Esophagus squamous epithelium (tissue), 5 donors: ENCODE data around the gene GFRA1. TPM values are rescaled to one million over a fixed set of nuclear protein-coding genes. Genes with fewer than 3 reads are reported as not detected.

Experiments used
- DNase-seq: peaks from one replicate; lab custom pipeline; 2025; lab: John Stamatoyannopoulos, UW
- H3K27ac ChIP-seq, 4 donors: fragments of 200-600 bp; sonication (generic); one replicate each; pipeline ENCODE4 v1.5.1; 2016 to 2019; ENCODE audit warnings: mild to moderate bottlenecking in 1 of 4
- H3K27me3 ChIP-seq, 4 donors: fragments of 200-600 bp; sonication (generic); 1 replicate in 3 of 4; 2 replicates in 1 of 4; pipeline versions ENCODE4 v1.5.1 to v1.6.0; 2017 to 2021; ENCODE audit warnings: antibody characterized with exemption in 1 of 4
- H3K36me3 ChIP-seq, 3 donors: fragments of 200-600 bp; sonication (generic); one replicate each; pipeline ENCODE4 v1.5.1; 2016 to 2019
- H3K4me1 ChIP-seq, 3 donors: fragments of 200-600 bp; sonication (generic); one replicate each; pipeline ENCODE4 v1.5.1; 2017 to 2019
- H3K4me3 ChIP-seq, 4 donors: fragments of 200-600 bp; sonication (generic); 1 replicate in 3 of 4; 2 replicates in 1 of 4; pipeline ENCODE4 v1.5.1; 2016 to 2019; ENCODE audit warnings: mild to moderate bottlenecking in 2 of 4, moderate library complexity in 1 of 4
- H3K9me3 ChIP-seq, 3 donors: fragments of 200-600 bp; sonication (generic); one replicate each; pipeline ENCODE4 v1.5.1; 2016 to 2019
- POLR2A ChIP-seq, 4 donors: fragments of 450-650 bp; IDR thresholded peaks; one replicate each; pipeline ENCODE4 v1.6.1; 2017; ENCODE audit warnings: antibody characterized with exemption in 4 of 4, mild to moderate bottlenecking in 4 of 4, moderate library complexity in 3 of 4
- WGBS, 2 donors: methylation state at CpG; one replicate each; pipeline ENCODE4 v1.1.5; 2018; 5-methylcytosine and 5-hydroxymethylcytosine counted together
- intact Hi-C: fragments of 100-400 bp; cut with DNase I; formaldehyde crosslinking; loops from one replicate; pipeline ENCODE4 v1.15.0; 2022
- total RNA-seq, 4 donors: library from RNA; depleted of rRNA; stranded (reverse); fragments of >200 nt; gene quantifications; one replicate each; pipeline ENCODE4 v1.1.0, GENCODE V29; 2016
- TF ChIP-seq, protein P1 (sequence below), 6 experiments: fragments of 450-650 bp in 4 of 6; fragments of 200-600 bp in 2 of 6; sonication (generic) in 2 of 6; IDR thresholded peaks; one replicate each; pipeline ENCODE4 v1.5.1; 2016 to 2019; ENCODE audit warnings: antibody characterized with exemption in 6 of 6, mild to moderate bottlenecking in 4 of 6, moderate library complexity in 4 of 6
- donor health status: DM: yes; HTN: yes; CAD: no.

The GFRA1 gene
- total RNA-seq, 4 donors from 2014 or later, result 1.0 to 79.9 (median 4.2) TPM

DNA sequence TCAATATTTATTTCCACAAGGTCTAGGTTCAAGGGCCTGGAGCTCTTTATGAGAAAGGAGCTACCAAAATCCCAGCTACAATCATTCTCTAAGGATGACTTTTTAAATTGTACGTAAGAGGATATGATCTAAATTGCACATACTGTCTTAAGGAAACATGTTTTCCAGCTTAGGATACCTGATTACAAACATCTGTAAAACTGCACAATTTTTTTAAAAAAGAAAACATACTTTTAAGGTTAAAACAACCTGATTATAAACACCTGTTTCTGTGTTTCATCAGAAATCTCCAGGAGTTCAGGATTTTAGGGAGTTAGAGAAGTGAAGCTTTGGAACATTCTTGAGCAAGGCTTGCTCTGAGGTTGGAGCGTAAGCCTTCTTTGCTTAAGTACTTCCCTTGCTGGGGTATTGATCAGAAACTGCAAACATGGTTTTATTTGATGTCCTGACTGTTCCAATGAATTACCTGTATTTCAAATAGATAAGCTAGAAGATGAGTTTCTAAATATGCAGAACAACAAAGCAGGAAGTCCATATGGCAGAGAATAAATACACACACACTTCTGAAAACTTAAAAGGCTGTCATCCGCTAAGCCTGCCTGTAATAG is 248.6 kb downstream of the GFRA1 start:
- DNase-seq, result no peak
- Histone ChIP-seq H3K4me3 (no peak overlapping the region), H3K27me3 (no peaks in the 10 kb centered on the region), H3K4me1 (no peaks in the 10 kb centered on the region), H3K9me3 (no peaks in the 10 kb centered on the region), H3K36me3 (no peaks in the 10 kb centered on the region), H3K27ac (no peak overlapping the region)
- no peak for TF ChIP-seq POLR2A (IDR thresholded peaks at IDR 0.05)
- TF ChIP-seq, protein P1, sequence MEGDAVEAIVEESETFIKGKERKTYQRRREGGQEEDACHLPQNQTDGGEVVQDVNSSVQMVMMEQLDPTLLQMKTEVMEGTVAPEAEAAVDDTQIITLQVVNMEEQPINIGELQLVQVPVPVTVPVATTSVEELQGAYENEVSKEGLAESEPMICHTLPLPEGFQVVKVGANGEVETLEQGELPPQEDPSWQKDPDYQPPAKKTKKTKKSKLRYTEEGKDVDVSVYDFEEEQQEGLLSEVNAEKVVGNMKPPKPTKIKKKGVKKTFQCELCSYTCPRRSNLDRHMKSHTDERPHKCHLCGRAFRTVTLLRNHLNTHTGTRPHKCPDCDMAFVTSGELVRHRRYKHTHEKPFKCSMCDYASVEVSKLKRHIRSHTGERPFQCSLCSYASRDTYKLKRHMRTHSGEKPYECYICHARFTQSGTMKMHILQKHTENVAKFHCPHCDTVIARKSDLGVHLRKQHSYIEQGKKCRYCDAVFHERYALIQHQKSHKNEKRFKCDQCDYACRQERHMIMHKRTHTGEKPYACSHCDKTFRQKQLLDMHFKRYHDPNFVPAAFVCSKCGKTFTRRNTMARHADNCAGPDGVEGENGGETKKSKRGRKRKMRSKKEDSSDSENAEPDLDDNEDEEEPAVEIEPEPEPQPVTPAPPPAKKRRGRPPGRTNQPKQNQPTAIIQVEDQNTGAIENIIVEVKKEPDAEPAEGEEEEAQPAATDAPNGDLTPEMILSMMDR (IDR thresholded peaks at IDR 0.05), result no peak
- intact Hi-C loops, result no loop called here
- WGBS, 2 donors, result 91 to 93% methylated on average over 3 of the region's 3 CpGs

DNA sequence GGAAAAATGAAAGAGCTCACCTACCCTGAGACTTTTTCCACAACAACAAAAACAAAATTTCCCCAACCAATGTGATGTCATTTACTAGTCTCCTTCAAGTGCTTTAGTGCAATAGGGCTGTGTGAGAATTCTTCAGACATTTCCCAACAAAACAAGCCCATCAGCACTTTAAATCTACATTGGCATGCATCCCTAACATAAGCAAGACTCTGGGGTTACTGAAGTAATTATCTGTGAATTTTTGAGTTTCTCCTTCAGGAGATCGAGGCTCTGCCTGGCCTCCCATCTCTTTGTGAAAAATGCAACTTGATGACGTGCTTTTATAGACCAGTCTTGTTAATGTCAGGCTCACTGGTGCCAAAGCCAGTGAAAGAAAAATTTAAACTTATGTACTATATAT is 255.6 kb downstream of the GFRA1 start:
- Histone ChIP-seq H3K4me3 (no peak overlapping the region), H3K27me3 (no peaks in the 10 kb centered on the region), H3K9me3 (peaks cover 0 to 7% (median 0%) of the 10 kb centered on the region in 3 donors), H3K4me1 (no peaks in the 10 kb centered on the region), H3K36me3 (no peaks in the 10 kb centered on the region), H3K27ac (no peak overlapping the region)
- intact Hi-C loops, result no loop called here
- WGBS, 2 donors, result 39 to 42% methylated on average over 2 of the region's 2 CpGs
- TF ChIP-seq POLR2A (IDR thresholded peaks at IDR 0.05), result no peak
- TF ChIP-seq, protein P1 (IDR thresholded peaks at IDR 0.05), result no peak
- no peak for DNase-seq

DNA sequence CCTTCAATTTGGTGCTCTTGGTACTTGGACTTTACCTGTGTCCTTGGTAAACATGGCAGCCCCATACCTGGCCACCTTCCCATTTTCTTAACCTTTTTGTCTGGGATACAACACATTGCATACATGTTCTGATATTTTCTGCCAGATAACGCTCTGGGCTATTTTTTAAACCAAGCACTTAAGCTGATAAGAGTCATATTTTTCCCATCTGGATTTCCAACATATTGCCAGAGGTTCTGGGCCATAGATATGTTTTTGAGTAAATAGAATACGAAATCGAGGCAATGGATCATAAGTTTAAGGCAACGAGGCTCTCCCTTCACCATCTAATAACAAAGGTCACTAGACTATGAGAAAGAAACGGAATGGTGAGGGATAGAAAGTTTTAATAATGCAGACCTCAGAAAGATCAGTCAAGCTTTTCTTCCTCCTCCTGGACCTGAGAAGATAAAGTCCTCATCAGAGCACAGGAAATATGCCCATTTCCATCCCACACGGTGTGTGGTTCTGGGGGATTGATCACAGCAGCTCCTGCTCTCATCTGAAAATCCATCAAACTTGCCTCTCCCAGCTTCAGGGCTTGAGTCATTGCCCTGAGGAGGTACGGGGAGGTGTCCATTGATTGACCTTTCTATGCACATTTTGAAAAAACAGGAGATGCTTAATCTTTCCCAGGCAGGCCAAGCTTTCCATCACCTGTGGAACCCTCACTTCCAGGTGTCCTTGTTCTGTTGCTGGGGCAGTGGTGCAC is 257.2 kb downstream of the GFRA1 start:
- intact Hi-C loops, result no loop called here
- no peaks in the 10 kb centered on the region for H3K27me3 ChIP-seq
- DNase-seq, result no peak
- 68 to 78% methylated on average over 5 to 7 of the region's 7 CpGs for WGBS, 2 donors
- no peaks in the 10 kb centered on the region for H3K36me3 ChIP-seq
- no peak overlapping the region for H3K4me3 ChIP-seq
- H3K27ac ChIP-seq, result no peak overlapping the region
- no peaks in the 10 kb centered on the region for H3K4me1 ChIP-seq
- peaks cover 0 to 7% (median 0%) of the 10 kb centered on the region in 3 donors for H3K9me3 ChIP-seq
- TF ChIP-seq, protein P1 (IDR thresholded peaks at IDR 0.05), result no peak
- TF ChIP-seq POLR2A (IDR thresholded peaks at IDR 0.05), result no peak

DNA sequence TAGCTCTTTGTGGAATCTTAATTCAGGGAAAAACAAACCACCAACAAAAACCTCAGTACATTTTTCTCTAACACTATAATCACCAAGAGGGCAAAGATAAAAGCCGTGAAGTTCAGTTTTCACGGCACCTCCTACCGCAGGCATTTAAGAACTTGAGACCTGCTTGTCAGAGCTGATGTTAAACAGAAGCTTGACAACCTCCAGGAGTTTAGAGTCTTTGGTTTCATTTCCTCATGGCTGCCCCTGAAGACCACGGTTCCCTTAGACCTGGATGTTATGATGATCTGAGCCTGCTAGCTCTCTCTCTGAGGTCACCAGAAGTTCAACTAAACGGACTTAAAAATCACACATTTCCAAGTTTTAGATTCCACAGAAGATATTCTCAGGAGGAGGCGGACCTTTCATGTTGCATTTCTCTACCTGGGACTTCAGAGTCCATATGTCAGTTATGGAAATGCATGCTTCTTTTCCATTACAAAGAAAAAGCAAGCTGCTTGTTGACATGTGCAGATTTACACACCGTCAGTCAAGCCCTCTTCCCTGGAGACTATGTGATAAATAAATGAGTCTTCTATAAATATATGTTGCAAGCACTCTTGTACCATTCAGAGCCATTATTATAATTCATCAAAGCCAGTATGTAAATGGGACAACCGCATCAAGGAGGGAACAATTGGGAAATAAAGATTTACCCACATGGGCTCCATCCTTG is 258.0 kb downstream of the GFRA1 start:
- Histone ChIP-seq H3K36me3 (no peaks in the 10 kb centered on the region), H3K9me3 (peaks cover 0 to 7% (median 0%) of the 10 kb centered on the region in 3 donors), H3K4me1 (no peaks in the 10 kb centered on the region), H3K27ac (no peak overlapping the region), H3K27me3 (no peaks in the 10 kb centered on the region), H3K4me3 (no peak overlapping the region)
- 47 to 55% methylated on average over 8 of the region's 8 CpGs for WGBS, 2 donors
- intact Hi-C loops, result no loop called here
- no peak for TF ChIP-seq POLR2A (IDR thresholded peaks at IDR 0.05)
- TF ChIP-seq, protein P1 (IDR thresholded peaks at IDR 0.05), result no peak
- DNase-seq, result no peak

DNA sequence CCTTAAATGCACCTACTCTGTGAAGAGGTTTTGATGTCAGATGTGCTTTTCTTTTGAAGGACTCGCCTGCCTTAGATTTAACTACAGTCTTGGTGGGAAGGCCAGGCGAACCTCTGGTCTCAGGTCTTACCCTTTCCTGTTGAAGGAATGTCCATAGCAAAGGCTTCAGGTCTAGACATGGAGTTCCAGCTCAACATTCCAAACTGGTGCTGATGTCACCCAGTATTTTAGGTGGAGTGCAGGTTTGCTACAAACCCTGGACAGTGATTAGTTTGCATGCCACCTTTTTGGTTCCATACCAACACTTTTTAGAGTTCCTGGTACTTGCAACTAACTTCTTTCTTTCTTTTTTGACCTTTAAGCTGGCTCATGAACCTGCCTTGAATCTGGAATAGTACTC is 258.7 kb downstream of the GFRA1 start:
- DNase-seq, result no peak
- Histone ChIP-seq H3K27me3 (no peaks in the 10 kb centered on the region), H3K4me3 (no peak overlapping the region), H3K36me3 (no peaks in the 10 kb centered on the region), H3K4me1 (no peaks in the 10 kb centered on the region), H3K27ac (no peak overlapping the region), H3K9me3 (peaks cover 0 to 7% (median 0%) of the 10 kb centered on the region in 3 donors)
- WGBS, 2 donors, result 80% methylated on average over 1 of the region's 2 CpGs; no CpG with 5 or more reads in 1 of the 2 donors
- intact Hi-C loops, result no loop called here
- TF ChIP-seq, protein P1 (IDR thresholded peaks at IDR 0.05), result no peak
- no peak for TF ChIP-seq POLR2A (IDR thresholded peaks at IDR 0.05)
